ENCODE measurements around the gene FXYD7.

The FXYD7 gene

GRCh38 chr19:35170359-35171061, 27.5 kb downstream of the FXYD7 start:
- no peaks in the 10 kb centered on the region for H3K4me1 ChIP-seq (ENCODE audit: insufficient read depth, low read length)
- H3K27ac ChIP-seq (ENCODE audit: low read depth, low read length): no peak overlapping the region
- 93% methylated on average over 7 of the region's 7 CpGs for WGBS
- no peak overlapping the region for H3K9ac ChIP-seq (ENCODE audit: low read depth, low read length)
- H3K36me3 ChIP-seq (ENCODE audit: insufficient read depth, low read length): peaks cover 45% of the 10 kb centered on the region
- peaks cover 6% of the 10 kb centered on the region; the same call in 1 of the 2 replicates for H3K9me3 ChIP-seq (ENCODE audit: insufficient read depth, low read depth, low read length)
- H3K4me3 ChIP-seq (ENCODE audit: low read length): no peak overlapping the region
- no peaks in the 10 kb centered on the region for H3K27me3 ChIP-seq (ENCODE audit: insufficient read depth, low read length)

- no peak overlapping the region for H3K4me3 ChIP-seq (ENCODE audit: low read length)
- no peak overlapping the region for H3K27ac ChIP-seq (ENCODE audit: low read depth, low read length)
- no peak overlapping the region for H3K9ac ChIP-seq (ENCODE audit: low read depth, low read length)
- 92% methylated on average over 3 of the region's 3 CpGs for WGBS
- no peaks in the 10 kb centered on the region for H3K27me3 ChIP-seq (ENCODE audit: insufficient read depth, low read length)
- H3K4me1 ChIP-seq (ENCODE audit: insufficient read depth, low read length): no peaks in the 10 kb centered on the region
- no peaks in the 10 kb centered on the region for H3K9me3 ChIP-seq (ENCODE audit: insufficient read depth, low read depth, low read length)
- H3K36me3 ChIP-seq (ENCODE audit: insufficient read depth, low read length): peaks cover 33% of the 10 kb centered on the region
Measured at GRCh38 chr19:35171730-35172129, 28.7 kb downstream of the FXYD7 start.

- Histone ChIP-seq H3K9me3 (ENCODE audit: insufficient read depth, low read depth, low read length) (no peaks in the 10 kb centered on the region), H3K27ac (ENCODE audit: low read depth, low read length) (no peak overlapping the region), H3K4me1 (ENCODE audit: insufficient read depth, low read length) (no peaks in the 10 kb centered on the region), H3K9ac (ENCODE audit: low read depth, low read length) (no peak overlapping the region), H3K4me3 (ENCODE audit: low read length) (no peak overlapping the region), H3K27me3 (ENCODE audit: insufficient read depth, low read length) (no peaks in the 10 kb centered on the region), H3K36me3 (ENCODE audit: insufficient read depth, low read length) (peaks cover 18% of the 10 kb centered on the region)
- 96% methylated on average over 6 of the region's 6 CpGs for WGBS
Measured at GRCh38 chr19:35174226-35174625, 31.2 kb downstream of the FXYD7 start.

- no peak overlapping the region for H3K4me3 ChIP-seq (ENCODE audit: low read length)
- H3K9ac ChIP-seq (ENCODE audit: low read depth, low read length): no peak overlapping the region
- no peak overlapping the region for H3K27ac ChIP-seq (ENCODE audit: low read depth, low read length)
- H3K9me3 ChIP-seq (ENCODE audit: insufficient read depth, low read depth, low read length): no peaks in the 10 kb centered on the region
- 88% methylated on average over 3 of the region's 3 CpGs for WGBS
- H3K36me3 ChIP-seq (ENCODE audit: insufficient read depth, low read length): peaks cover 4% of the 10 kb centered on the region; the same call in 1 of the 2 replicates
- no peaks in the 10 kb centered on the region for H3K4me1 ChIP-seq (ENCODE audit: insufficient read depth, low read length)
- H3K27me3 ChIP-seq (ENCODE audit: insufficient read depth, low read length): no peaks in the 10 kb centered on the region
Measured at GRCh38 chr19:35176181-35176570, 33.1 kb downstream of the FXYD7 start.

GRCh38 chr19:35177377-35178274, 34.6 kb downstream of the FXYD7 start:
- Histone ChIP-seq H3K36me3 (ENCODE audit: insufficient read depth, low read length) (no peaks in the 10 kb centered on the region), H3K27ac (ENCODE audit: low read depth, low read length) (no peak overlapping the region), H3K27me3 (ENCODE audit: insufficient read depth, low read length) (no peaks in the 10 kb centered on the region), H3K9ac (ENCODE audit: low read depth, low read length) (no peak overlapping the region), H3K4me1 (ENCODE audit: insufficient read depth, low read length) (no peaks in the 10 kb centered on the region), H3K4me3 (ENCODE audit: low read length) (no peak overlapping the region), H3K9me3 (ENCODE audit: insufficient read depth, low read depth, low read length) (no peaks in the 10 kb centered on the region)
- 88% methylated on average over 7 of the region's 7 CpGs for WGBS

GRCh38 chr19:35178701-35179100, 35.6 kb downstream of the FXYD7 start:
- Histone ChIP-seq H3K27me3 (ENCODE audit: insufficient read depth, low read length) (no peaks in the 10 kb centered on the region), H3K4me1 (ENCODE audit: insufficient read depth, low read length) (no peaks in the 10 kb centered on the region), H3K36me3 (ENCODE audit: insufficient read depth, low read length) (no peaks in the 10 kb centered on the region), H3K9me3 (ENCODE audit: insufficient read depth, low read depth, low read length) (no peaks in the 10 kb centered on the region), H3K4me3 (ENCODE audit: low read length) (no peak overlapping the region), H3K27ac (ENCODE audit: low read depth, low read length) (no peak overlapping the region), H3K9ac (ENCODE audit: low read depth, low read length) (no peak overlapping the region)
- WGBS: 82% methylated on average over 2 of the region's 2 CpGs

- WGBS: 92% methylated on average over 3 of the region's 3 CpGs
- H3K9me3 ChIP-seq (ENCODE audit: insufficient read depth, low read depth, low read length): no peaks in the 10 kb centered on the region
- no peak overlapping the region for H3K4me3 ChIP-seq (ENCODE audit: low read length)
- H3K9ac ChIP-seq (ENCODE audit: low read depth, low read length): no peak overlapping the region
- no peak overlapping the region for H3K27ac ChIP-seq (ENCODE audit: low read depth, low read length)
- H3K4me1 ChIP-seq (ENCODE audit: insufficient read depth, low read length): no peaks in the 10 kb centered on the region
- no peaks in the 10 kb centered on the region for H3K27me3 ChIP-seq (ENCODE audit: insufficient read depth, low read length)
- H3K36me3 ChIP-seq (ENCODE audit: insufficient read depth, low read length): no peaks in the 10 kb centered on the region
Measured at GRCh38 chr19:35179830-35180229, 36.8 kb downstream of the FXYD7 start.

- no peaks in the 10 kb centered on the region for H3K9me3 ChIP-seq (ENCODE audit: insufficient read depth, low read depth, low read length)
- no peak overlapping the region for H3K27ac ChIP-seq (ENCODE audit: low read depth, low read length)
- H3K9ac ChIP-seq (ENCODE audit: low read depth, low read length): no peak overlapping the region
- 95% methylated on average over 1 of the region's 1 CpG for WGBS
- H3K4me1 ChIP-seq (ENCODE audit: insufficient read depth, low read length): no peaks in the 10 kb centered on the region
- no peaks in the 10 kb centered on the region for H3K36me3 ChIP-seq (ENCODE audit: insufficient read depth, low read length)
- H3K4me3 ChIP-seq (ENCODE audit: low read length): no peak overlapping the region
- H3K27me3 ChIP-seq (ENCODE audit: insufficient read depth, low read length): no peaks in the 10 kb centered on the region
Measured at GRCh38 chr19:35181387-35181786, 38.3 kb downstream of the FXYD7 start.

GRCh38 chr19:35184267-35184666, 41.2 kb downstream of the FXYD7 start:
- H3K4me1 ChIP-seq (ENCODE audit: insufficient read depth, low read length): no peaks in the 10 kb centered on the region
- no CpG with 5 or more reads among the region's 1 CpG for WGBS
- H3K36me3 ChIP-seq (ENCODE audit: insufficient read depth, low read length): no peaks in the 10 kb centered on the region

GRCh38 chr19:35184884-35185283, 41.8 kb downstream of the FXYD7 start:
- H3K27me3 ChIP-seq (ENCODE audit: insufficient read depth, low read length): no peaks in the 10 kb centered on the region
- 100% methylated on average over 2 of the region's 2 CpGs for WGBS
- H3K4me3 ChIP-seq (ENCODE audit: low read length): no peak overlapping the region
- H3K9me3 ChIP-seq (ENCODE audit: insufficient read depth, low read depth, low read length): no peaks in the 10 kb centered on the region
- no peak overlapping the region for H3K27ac ChIP-seq (ENCODE audit: low read depth, low read length)
- H3K36me3 ChIP-seq (ENCODE audit: insufficient read depth, low read length): no peaks in the 10 kb centered on the region
- H3K9ac ChIP-seq (ENCODE audit: low read depth, low read length): no peak overlapping the region
- no peaks in the 10 kb centered on the region for H3K4me1 ChIP-seq (ENCODE audit: insufficient read depth, low read length)

More at GRCh38 chr19:35184267-35184666, 41.2 kb downstream of the FXYD7 start:
- Histone ChIP-seq H3K9me3 (ENCODE audit: insufficient read depth, low read depth, low read length) (no peaks in the 10 kb centered on the region), H3K27ac (ENCODE audit: low read depth, low read length) (no peak overlapping the region), H3K27me3 (ENCODE audit: insufficient read depth, low read length) (no peaks in the 10 kb centered on the region), H3K4me3 (ENCODE audit: low read length) (no peak overlapping the region), H3K9ac (ENCODE audit: low read depth, low read length) (no peak overlapping the region)
